Stimulated activated naive CD4-positive, alpha-beta T cell treated with Interleukin-2 at 50 U/mL for 16 hours (primary cell): ENCODE data around the gene GALNT2.

ENCODE experiments used
- DNase-seq: peaks from one replicate; lab custom pipeline; 2025; lab: John Stamatoyannopoulos, UW

Gene GALNT2

DNA sequence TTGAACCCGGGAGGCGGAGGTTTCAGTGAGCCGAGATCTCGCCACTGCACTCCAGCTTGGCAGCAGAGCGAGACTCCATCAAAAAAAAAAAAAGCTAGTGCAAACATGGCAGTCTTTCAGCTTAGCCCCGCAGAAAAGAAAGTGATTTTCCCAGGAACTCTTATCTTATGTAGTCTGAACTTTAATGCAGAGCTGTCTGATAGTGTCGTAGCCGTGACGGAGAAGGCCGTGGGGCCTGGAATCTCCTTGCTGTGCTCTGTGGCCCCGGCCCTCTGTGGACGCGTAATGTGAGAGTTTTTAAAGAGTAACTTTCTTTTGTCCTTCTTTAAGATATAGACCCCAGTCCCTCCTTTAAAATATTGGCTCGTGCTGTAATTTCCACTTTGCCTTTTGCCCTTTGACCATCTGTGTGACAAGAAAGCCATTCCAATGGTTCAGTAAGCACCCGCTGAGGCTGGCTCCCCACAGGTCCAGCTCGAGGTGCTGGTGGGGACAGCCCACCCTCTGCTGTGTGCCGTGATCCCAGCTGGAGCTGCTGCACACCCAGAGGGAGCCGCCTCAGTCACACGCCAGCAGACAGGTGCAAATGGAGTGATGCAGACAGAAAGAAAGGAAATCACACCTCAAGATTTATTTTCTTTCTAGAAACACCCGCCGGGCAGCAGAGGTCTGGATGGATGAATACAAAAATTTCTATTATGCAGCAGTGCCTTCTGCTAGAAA is 195.1 kb downstream of the GALNT2 start:
- no peak for DNase-seq

GRCh38 chr1:230262867-230263567 is 196.0 kb downstream of the GALNT2 start:
- no peak for DNase-seq

GRCh38 chr1:230263568-230264195 is 196.6 kb downstream of the GALNT2 start:
- DNase-seq: no peak

GRCh38 chr1:230264342-230264741 is 197.3 kb downstream of the GALNT2 start:
- DNase-seq: no peak

DNA sequence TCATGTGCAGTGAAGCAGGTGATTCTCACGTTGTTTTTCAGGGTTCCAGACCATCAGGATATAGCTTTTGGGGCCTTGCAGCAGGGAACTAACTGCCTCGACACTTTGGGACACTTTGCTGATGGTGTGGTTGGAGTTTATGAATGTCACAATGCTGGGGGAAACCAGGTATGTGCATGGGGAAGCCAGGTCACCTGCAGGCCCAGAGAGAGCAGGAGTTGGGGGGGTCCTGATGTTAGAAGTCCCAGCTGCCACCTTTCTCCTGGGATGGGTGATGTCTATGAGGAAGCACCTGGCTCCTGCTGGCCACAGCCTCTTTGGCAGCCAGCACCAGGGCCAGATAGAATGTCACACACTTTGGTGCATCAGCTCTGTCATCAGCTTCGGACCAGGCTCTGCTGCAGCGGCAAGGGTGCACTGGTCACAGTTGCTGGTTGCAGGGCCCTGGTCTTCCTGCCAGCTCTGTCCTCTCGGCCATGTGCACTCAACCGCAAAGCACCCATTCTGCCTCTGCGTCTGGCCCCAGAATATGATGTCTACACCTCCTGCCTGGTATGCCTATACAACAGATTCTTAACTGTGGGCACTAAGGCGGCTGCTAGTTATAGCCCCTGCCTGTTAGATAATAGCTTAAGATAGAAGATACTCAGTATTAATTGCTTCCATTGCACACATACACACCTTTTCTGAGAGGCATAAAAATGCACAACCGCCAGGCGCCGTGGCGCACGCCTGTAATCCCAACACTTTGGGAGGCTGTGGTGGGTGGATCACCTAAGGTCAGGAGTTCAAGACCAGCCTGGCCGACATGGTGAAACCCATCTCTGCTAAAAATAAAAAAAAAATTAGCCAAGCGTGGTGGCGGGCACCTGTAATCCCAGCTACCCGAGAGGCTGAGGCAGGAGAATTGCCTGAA is 198.4 kb downstream of the GALNT2 start:
- DNase-seq: no peak

DNA sequence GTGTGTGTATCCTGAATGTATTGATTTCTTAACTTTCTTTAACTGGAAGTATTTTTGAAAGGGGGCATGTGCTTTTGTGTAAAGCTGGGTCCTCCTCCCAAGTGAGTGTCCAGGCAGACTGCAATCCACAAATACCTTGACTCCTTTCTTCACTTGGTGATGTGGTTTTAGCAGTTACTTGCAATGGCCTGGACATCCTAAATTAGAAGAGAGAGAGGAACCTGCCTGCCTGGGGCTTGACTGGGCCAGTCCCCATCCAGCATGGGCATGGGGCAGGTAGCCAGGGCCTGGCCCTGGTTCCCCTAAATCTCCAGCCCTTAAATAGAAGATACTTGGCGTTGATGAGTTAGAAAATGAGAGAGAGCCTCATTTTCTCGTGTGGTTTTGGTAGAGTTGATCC is 199.4 kb downstream of the GALNT2 start:
- no peak for DNase-seq

GRCh38 chr1:230267338-230268065 is 200.5 kb downstream of the GALNT2 start:
- no peak for DNase-seq

DNA sequence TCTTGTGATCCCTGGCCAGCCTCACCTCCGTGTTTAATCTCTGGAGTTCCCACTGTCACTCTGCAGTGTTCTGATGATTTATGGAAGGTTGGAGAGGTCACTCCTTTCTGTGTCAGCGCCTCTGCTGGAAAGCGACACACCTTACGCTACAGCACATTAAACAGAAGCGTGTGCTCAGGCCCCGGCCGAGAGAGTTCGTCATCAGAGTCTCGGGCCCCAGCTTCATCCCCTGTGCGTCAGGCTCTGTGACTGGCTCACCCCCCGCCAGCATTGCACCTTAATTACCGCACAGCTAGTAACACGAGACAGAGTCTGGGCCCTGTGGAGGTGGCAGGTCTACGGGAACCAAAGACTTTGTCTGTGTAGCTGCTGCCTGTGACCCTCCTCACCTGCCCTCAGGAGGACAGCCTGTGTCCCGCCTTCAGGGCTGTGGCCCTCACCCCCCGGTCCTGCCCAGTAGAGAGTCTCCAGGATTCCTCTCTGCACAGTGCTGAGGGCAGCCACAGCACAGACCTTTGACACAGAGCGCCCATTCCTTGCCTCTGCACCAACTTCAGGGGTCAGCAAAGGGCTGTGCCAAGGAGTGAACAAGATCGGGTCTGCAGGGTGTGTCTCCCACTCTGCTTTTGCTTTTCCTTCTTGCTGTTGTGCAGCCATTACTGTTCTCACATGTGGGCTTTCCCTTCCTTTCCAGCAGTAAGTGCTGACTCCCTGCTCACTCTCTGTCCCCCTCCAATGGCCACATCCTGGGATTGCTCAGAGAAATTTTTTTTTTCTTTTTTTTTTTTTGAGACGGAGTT is 201.5 kb downstream of the GALNT2 start:
- no peak for DNase-seq

DNA sequence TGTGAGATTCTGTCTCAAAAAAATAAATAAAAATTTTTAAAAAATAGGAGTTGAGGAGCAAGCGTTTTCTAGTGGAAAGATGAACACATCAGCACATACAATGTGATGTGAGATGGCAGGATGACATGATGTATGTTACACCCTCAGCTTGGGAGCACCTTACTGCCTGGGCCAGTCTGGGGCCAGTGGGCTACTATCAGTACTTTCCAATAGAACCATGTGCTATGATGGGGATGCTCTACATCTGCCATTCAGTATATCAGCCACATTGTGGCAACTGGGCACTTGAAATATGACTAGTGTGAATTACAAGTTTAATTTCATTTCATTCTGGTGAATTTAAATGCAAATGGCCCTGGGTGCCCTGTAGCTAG is 203.1 kb downstream of the GALNT2 start:
- no peak for DNase-seq

DNA sequence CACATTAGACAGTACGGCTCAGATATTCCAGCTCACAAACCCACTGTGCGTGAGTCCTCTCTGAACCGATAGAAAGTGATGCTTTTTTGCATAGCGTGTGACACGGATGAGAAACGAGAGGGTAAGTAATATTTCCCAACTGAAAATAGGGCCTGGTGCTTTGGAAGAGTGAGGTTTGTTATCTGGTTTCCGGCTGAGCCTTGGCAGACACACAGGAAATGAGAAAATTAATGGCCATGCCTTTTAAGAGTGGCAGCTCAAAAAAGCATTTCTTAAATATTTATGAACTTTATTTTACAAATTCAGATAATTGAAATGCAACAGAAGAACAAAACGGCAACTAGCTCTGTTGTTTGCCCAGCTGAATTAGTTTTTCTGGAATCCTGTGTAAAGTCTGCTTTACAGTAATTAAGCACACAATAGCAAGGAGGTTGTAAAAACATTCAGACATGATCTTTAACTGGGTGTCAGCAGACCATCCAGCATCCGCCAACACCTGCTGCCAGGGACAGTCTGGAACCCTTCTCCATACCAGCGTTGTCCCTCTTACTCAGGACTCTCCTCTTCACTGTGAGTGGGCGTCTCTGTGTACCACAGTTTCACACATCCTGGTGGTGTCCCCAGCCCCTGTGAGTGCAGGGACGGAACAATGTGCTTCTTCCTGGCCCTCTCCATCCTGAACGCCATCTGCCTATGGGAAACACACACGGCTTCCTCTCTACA is 203.7 kb downstream of the GALNT2 start:
- DNase-seq: peak; percentile 16

- no peak for DNase-seq
Observed at GRCh38 chr1:230271300-230272035, 204.4 kb downstream of the GALNT2 start.

- DNase-seq: no peak
Observed at GRCh38 chr1:230272557-230272956, 205.5 kb downstream of the GALNT2 start.

DNA sequence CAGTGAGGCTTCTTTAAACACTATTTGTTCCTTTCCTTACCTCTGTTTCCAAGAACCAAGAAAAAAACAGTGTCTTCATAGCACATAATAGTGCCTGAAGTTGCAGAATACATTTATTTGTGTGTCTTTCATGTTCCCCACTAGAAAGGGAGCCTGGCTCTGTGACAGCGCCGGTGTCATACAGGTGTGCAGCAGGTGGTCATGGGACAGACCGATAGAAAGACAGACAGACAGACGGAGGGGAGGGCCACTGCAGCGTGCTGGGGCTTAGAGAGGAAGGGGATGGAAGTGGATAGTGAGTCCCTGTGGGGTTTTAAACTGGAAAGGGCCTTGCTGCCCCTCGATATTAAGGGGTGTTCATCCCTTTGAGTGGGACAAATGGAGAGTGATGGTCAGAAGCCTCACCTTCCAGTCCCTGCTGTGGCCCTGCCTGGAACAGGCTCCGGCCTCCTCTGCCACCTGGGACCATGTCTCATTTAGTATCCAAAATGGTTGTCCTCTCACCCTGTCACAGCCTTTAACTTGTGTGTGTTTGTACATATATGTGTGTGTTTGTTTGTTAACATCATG is 206.2 kb downstream of the GALNT2 start:
- no peak for DNase-seq

DNA sequence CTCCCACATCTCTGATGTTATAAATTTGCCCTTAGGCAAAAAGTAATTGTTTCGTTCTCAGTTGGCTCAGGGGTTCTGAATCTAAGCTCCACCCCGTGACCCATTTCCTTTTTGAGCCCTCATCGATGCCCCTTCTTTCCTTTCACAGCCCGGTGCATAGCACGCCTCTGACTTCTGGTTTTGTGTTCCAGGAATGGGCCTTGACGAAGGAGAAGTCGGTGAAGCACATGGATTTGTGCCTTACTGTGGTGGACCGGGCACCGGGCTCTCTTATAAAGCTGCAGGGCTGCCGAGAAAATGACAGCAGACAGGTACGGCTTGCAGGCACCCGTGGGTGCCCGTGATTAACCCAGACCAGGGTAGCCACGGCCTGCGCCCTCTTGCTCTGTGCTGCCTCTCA is 207.2 kb downstream of the GALNT2 start:
- no peak for DNase-seq

DNA sequence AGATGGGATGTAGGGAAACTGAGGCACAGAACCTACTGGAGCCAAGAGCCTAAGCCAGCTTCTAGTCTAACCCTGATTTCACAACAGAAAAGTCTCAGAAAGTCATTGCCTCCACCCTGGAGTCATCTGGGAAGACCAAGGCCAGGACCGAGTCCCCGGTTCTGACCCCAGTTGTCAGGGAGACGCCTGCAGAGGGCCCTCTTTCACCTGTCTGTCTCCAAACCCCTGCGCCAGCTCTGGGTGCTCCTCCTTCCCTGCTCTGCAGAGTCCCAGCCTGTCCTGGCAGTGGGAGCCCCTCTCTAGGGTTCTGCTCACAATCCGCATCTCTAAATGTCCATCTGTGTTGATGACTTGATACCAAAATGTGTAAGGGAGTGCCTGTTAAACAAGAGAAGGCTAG is 209.4 kb downstream of the GALNT2 start:
- no peak for DNase-seq

DNA sequence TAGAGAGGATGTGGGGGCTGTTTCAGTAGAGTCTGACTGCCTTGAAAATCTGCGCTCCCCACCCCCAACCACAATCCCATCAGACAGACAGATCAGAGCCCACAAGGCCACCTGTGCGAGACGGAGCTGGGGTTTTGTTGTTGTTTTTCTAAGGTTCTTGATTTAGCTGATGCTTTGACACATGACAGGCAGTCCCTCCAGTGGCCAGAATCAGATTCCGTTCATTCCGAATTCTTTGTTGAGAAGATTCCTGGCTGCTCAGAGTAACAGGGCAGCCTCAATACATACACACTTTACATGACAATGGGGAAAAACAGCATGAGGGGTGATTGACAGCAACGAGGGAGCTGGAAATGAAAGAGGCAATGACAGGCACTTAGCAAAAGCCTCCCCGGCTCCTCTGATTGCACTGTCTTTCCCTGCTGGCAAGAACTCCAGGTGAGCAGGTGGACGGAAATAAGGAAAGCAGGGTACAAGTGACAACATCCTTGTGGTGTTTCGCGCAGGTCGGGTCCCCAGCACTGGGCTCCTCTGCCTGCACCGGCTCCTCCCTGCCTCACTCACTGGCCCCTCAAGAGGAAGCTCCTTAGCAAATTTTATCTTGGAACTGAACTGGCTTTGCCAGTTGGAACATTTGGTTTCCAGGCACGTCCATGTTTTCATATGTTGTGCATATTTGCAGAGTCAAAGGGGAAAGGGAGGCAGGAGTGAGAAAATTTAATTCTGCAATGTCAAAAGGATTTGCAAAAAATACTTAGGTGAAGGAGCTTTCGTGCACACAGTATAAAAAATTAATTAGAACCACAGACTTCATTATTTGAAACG is 210.4 kb downstream of the GALNT2 start:
- no peak for DNase-seq

DNA sequence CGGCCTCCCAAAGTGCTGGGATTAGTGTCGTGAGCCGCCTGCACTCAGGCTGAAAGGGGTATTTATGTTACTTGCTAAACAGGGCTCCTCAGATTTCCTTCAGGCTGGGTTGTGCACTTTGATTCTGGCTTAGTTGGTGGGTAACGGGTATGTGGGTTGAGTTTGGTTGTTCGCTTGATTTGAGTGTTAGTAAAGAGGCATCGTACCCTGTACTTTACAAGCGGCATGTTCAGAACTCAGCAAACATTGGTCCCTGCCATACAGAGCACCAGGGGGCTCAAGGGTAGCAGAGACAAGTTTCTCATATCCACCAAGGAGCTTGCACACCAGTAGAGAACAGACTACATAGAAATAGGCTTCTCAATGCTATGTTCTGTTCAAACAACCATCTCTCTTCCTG is 211.3 kb downstream of the GALNT2 start:
- DNase-seq: no peak
